ENCODE data around the gene UNC13B.

The UNC13B gene

GRCh38 chr9:35340046-35340445 is 178.2 kb downstream of the UNC13B start:
- DNase-seq, result no peak

GRCh38 chr9:35341021-35341420 is 179.2 kb downstream of the UNC13B start:
- no peak for DNase-seq

- DNase-seq, result no peak
Observed at GRCh38 chr9:35341585-35341984, 179.8 kb downstream of the UNC13B start.

- no peak for DNase-seq
Observed at GRCh38 chr9:35342221-35342958, 180.6 kb downstream of the UNC13B start.

- DNase-seq, result no peak
Observed at GRCh38 chr9:35348109-35348508, 186.3 kb downstream of the UNC13B start.

GRCh38 chr9:35349287-35349990 is 187.6 kb downstream of the UNC13B start:
- no peak for DNase-seq

GRCh38 chr9:35350212-35350611 is 188.4 kb downstream of the UNC13B start:
- DNase-seq, result no peak

- no peak for DNase-seq
Observed at GRCh38 chr9:35350827-35351549, 189.2 kb downstream of the UNC13B start.

- no peak for DNase-seq
Observed at GRCh38 chr9:35353731-35354365, 192.0 kb downstream of the UNC13B start.

- DNase-seq, result no peak
Observed at GRCh38 chr9:35355939-35356338, 194.1 kb downstream of the UNC13B start.

GRCh38 chr9:35357116-35357515 is 195.3 kb downstream of the UNC13B start:
- no peak for DNase-seq

- DNase-seq, result no peak
Observed at GRCh38 chr9:35357826-35358225, 196.0 kb downstream of the UNC13B start.

- no peak for DNase-seq
Observed at GRCh38 chr9:35364817-35365585, 203.2 kb downstream of the UNC13B start.

GRCh38 chr9:35366627-35367026 is 204.8 kb downstream of the UNC13B start:
- no peak for DNase-seq

GRCh38 chr9:35367451-35367850 is 205.6 kb downstream of the UNC13B start:
- DNase-seq, result no peak

GRCh38 chr9:35370241-35370640 is 208.4 kb downstream of the UNC13B start:
- DNase-seq, result no peak

GRCh38 chr9:35374436-35374835 is 212.6 kb downstream of the UNC13B start:
- no peak for DNase-seq

- no peak for DNase-seq
Observed at GRCh38 chr9:35374910-35375309, 213.1 kb downstream of the UNC13B start.

- no peak for DNase-seq
Observed at GRCh38 chr9:35380039-35380438, 218.2 kb downstream of the UNC13B start.

- DNase-seq, result no peak
Observed at GRCh38 chr9:35380619-35381018, 218.8 kb downstream of the UNC13B start.

GRCh38 chr9:35385042-35385441 is 223.2 kb downstream of the UNC13B start:
- no peak for DNase-seq

- DNase-seq, result no peak
Observed at GRCh38 chr9:35395076-35395705, 233.4 kb downstream of the UNC13B start.

All from NCI-H1105 treated with DMSO at 0.1 percent for 48 hours (cell line).